K562 (cell line): ENCODE data around the gene ROMO1. TPM values are rescaled to one million over a fixed set of nuclear protein-coding genes. Genes with fewer than 3 reads are reported as not detected.

Experiments
- BACH1 ChIP-seq: fragments of 200-800 bp; sonication (Bioruptor generic); IDR thresholded peaks from 2 replicates; pipeline ENCODE4 v1.6.1; 2016; ENCODE audit warnings: missing genetic modification characterization, missing compliant biosample characterization
- CBX2 ChIP-seq: fragments of 200-600 bp; sonication (generic); IDR thresholded peaks from one replicate; pipeline ENCODE4 v1.6.1; 2012; ENCODE audit warnings: mild to moderate bottlenecking, low read length, inconsistent platforms; ENCODE audit not compliant: insufficient read depth, poor library complexity, severe bottlenecking
- CEBPG ChIP-seq, 3 experiments: fragments of 200-800 bp in 1 of 3; sonication (Bioruptor generic) in 1 of 3; sonication (generic) in 1 of 3; formaldehyde crosslinking in 1 of 3; IDR thresholded peaks in 2 of 3; conservative IDR thresholded peaks in 1 of 3; 2 replicates each; pipeline versions ENCODE4 v1.6.1 to v1.8.0; 2016 to 2022; ENCODE audit warnings: missing compliant biosample characterization in 2 of 3, missing genetic modification characterization in 2 of 3, mild to moderate bottlenecking in 1 of 3, missing genetic modification reagents in 1 of 3
- NCOA2 ChIP-seq, 2 experiments: fragments of 450-650 bp; IDR thresholded peaks; 2 replicates each; pipeline ENCODE4 v1.6.1; 2018; ENCODE audit warnings: mild to moderate bottlenecking in 2 of 2, moderate library complexity in 1 of 2; ENCODE audit not compliant: partially characterized antibody in 2 of 2
- NEUROD1 ChIP-seq: fragments of 150-350 bp; IDR thresholded peaks from 2 replicates; pipeline ENCODE4 v1.6.1; 2014; ENCODE audit warnings: borderline replicate concordance, low read length, low read depth; ENCODE audit not compliant: partially characterized antibody
- NRF1 ChIP-seq, 2 experiments: fragments of 450-650 bp; IDR thresholded peaks in 1 of 2; conservative IDR thresholded peaks in 1 of 2; 2 replicates each; pipeline ENCODE4 v1.6.1; 2014; ENCODE audit warnings: mild to moderate bottlenecking in 2 of 2
- POLR3G ChIP-seq: IDR thresholded peaks from 2 replicates; pipeline ENCODE4 v1.6.1; 2011; ENCODE audit not compliant: insufficient read length, insufficient replicate concordance; ENCODE audit errors: extremely low read depth
- PTBP1 ChIP-seq: fragments of 200-400 bp; formaldehyde crosslinking; IDR thresholded peaks from 2 replicates; pipeline ENCODE4 v1.6.1; 2017; ENCODE audit warnings: low read depth, low read length
- SMAD3 ChIP-seq: fragments of 450-650 bp; formaldehyde crosslinking; conservative IDR thresholded peaks from 2 replicates; pipeline ENCODE4 v1.4.0; 2020; ENCODE audit warnings: mild to moderate bottlenecking
- TCF7 ChIP-seq: sonication (generic); IDR thresholded peaks from 2 replicates; pipeline ENCODE4 v1.6.1; 2016; ENCODE audit warnings: antibody characterized with exemption, borderline replicate concordance
- THRAP3 ChIP-seq: fragments of 450-650 bp; IDR thresholded peaks from 2 replicates; pipeline ENCODE4 v1.6.1; 2016; ENCODE audit warnings: mild to moderate bottlenecking, inconsistent platforms, borderline replicate concordance
- ZNF124 ChIP-seq: sonication (generic); formaldehyde crosslinking; IDR thresholded peaks from 2 replicates; pipeline ENCODE4 v1.8.1; 2022; ENCODE audit warnings: missing genetic modification reagents
- ZNF217 ChIP-seq: sonication (generic); formaldehyde crosslinking; IDR thresholded peaks from 2 replicates; pipeline ENCODE4 v1.8.0; 2022; ENCODE audit warnings: mild to moderate bottlenecking, missing genetic modification reagents
- ZNF311 ChIP-seq: fragments of 250-450 bp; sonication (Bioruptor Pico); IDR thresholded peaks from 2 replicates; pipeline ENCODE4 v1.4.0; 2020; ENCODE audit warnings: mild to moderate bottlenecking, moderate library complexity
- ZNF586 ChIP-seq: fragments of 450-650 bp; formaldehyde crosslinking; conservative IDR thresholded peaks from 2 replicates; pipeline ENCODE4 v1.4.0; 2020; ENCODE audit warnings: mild to moderate bottlenecking, moderate library complexity
- ZNF778 ChIP-seq: fragments of 450-650 bp; formaldehyde crosslinking; IDR thresholded peaks from 2 replicates; pipeline ENCODE4 v1.4.0; 2020; ENCODE audit warnings: mild to moderate bottlenecking, moderate library complexity
- polyA plus RNA-seq, 8 experiments: library from polyadenylated mRNA; depleted of rRNA in 4 of 8; stranded (reverse) in 5 of 8; unstranded in 3 of 8; fragments of >200 nt; fragmentation: Nextera tagmentation in 2 of 8; fragmentation: Illumina TruSeq in 1 of 8; extraction: Ambion mirVana in 2 of 8; extraction: Trizol in 1 of 8; gene quantifications; 2 replicates each; pipeline versions ENCODE4 v1.2.1 to v1.2.3, GENCODE V29; 2011 to 2014; ENCODE audit warnings: inconsistent platforms in 1 of 8, missing spikeins in 1 of 8
- total RNA-seq, 7 experiments: library from RNA; depleted of rRNA in 6 of 7; stranded (reverse); fragments of >200 nt in 6 of 7; fragmentation: Illumina TruSeq in 2 of 7; extraction: Trizol in 2 of 7; gene quantifications; 2 replicates each; pipeline versions ENCODE4 v1.2.1 to v1.2.3, GENCODE V29; 2011 to 2021; ENCODE audit warnings: low replicate concordance in 1 of 7
- TF ChIP-seq, protein P1 (sequence below): fragments of 450-650 bp; IDR thresholded peaks from 2 replicates; pipeline ENCODE4 v1.7.1; 2018; ENCODE audit warnings: mild to moderate bottlenecking, low read depth; ENCODE audit not compliant: partially characterized antibody
- TF ChIP-seq, protein P2 (sequence below): fragments of 250-450 bp; sonication (Bioruptor Pico); IDR thresholded peaks from 2 replicates; pipeline ENCODE4 v1.4.0; 2020; ENCODE audit warnings: mild to moderate bottlenecking, moderate library complexity
- TF ChIP-seq, protein P3 (sequence below): fragments of 250-450 bp; sonication (Bioruptor Pico); IDR thresholded peaks from 2 replicates; pipeline ENCODE4 v1.4.0; 2020; ENCODE audit warnings: mild to moderate bottlenecking
- TF ChIP-seq, protein P4 (sequence below): fragments of 450-650 bp; IDR thresholded peaks from 2 replicates; pipeline ENCODE4 v1.6.1; 2016

ROMO1 gene
- total and polyA plus RNA-seq, 9 of the 15 experiments (the other 6 are each of a cell fraction or from before 2014, with no cell fraction given), result 31.8 to 741 (median 226) TPM

DNA sequence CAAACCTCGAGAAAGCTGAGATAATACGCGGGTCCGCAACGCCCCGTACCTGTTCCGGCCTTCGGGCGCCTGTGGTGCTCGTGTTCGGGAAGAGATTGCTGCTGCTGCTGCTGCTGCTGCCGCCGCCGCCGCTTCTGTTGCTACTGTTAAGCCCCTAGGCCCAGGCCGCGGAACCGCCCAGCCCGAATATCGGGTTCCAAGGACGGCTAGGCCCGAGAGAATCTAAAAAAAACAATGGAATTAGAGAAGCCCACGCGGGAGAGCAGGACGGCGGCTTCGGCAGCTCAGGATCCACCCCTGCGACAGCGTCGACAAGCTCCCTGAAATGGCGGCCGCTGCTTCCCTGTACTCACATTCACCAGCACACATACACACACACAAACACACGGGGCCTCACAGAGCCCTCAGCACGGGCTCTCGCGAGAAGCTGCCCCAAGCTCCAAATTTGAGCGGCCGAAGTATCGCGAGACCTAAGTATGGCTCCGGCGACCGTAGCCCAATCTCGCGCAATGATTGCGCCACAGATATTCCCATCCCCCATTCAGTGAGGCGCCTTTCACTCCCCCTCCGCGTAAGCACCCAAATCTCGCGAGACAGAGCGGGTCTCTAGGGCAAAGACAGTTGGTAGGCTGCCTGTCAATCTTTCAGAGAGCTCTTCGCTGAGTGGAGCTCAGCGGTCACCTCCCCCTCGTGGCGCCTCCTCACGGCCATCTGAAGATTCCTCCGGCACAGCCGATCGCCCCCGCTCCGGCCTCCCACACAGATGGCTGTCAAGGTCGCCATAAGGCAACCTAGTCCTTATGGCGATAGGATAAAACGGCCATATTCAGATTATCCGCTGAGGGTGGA is 42.9 kb downstream of the ROMO1 start, which contains the start of gene RBM39 (continued):
- no peak for TF ChIP-seq CBX2
- TF ChIP-seq ZNF778 (CRISPR knock-in tag), result no peak
- TF ChIP-seq, protein P1, sequence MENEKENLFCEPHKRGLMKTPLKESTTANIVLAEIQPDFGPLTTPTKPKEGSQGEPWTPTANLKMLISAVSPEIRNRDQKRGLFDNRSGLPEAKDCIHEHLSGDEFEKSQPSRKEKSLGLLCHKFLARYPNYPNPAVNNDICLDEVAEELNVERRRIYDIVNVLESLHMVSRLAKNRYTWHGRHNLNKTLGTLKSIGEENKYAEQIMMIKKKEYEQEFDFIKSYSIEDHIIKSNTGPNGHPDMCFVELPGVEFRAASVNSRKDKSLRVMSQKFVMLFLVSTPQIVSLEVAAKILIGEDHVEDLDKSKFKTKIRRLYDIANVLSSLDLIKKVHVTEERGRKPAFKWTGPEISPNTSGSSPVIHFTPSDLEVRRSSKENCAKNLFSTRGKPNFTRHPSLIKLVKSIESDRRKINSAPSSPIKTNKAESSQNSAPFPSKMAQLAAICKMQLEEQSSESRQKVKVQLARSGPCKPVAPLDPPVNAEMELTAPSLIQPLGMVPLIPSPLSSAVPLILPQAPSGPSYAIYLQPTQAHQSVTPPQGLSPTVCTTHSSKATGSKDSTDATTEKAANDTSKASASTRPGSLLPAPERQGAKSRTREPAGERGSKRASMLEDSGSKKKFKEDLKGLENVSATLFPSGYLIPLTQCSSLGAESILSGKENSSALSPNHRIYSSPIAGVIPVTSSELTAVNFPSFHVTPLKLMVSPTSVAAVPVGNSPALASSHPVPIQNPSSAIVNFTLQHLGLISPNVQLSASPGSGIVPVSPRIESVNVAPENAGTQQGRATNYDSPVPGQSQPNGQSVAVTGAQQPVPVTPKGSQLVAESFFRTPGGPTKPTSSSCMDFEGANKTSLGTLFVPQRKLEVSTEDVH, result no peak
- TF ChIP-seq, protein P2, sequence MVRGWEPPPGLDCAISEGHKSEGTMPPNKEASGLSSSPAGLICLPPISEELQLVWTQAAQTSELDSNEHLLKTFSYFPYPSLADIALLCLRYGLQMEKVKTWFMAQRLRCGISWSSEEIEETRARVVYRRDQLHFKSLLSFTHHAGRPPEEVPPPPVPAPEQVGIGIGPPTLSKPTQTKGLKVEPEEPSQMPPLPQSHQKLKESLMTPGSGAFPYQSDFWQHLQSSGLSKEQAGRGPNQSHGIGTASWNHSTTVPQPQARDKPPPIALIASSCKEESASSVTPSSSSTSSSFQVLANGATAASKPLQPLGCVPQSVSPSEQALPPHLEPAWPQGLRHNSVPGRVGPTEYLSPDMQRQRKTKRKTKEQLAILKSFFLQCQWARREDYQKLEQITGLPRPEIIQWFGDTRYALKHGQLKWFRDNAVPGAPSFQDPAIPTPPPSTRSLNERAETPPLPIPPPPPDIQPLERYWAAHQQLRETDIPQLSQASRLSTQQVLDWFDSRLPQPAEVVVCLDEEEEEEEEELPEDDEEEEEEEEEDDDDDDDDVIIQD (CRISPR knock-in tag), result no peak
- peak; percentile 15; the same call in 1 of the 2 replicates for TF ChIP-seq PTBP1
- peak; percentile 100 for TF ChIP-seq CEBPG (CRISPR knock-in tag; IDR thresholded peaks at IDR 0.05)
- TF ChIP-seq CEBPG (tag; conservative IDR thresholded peaks at IDR 0.05 in 1 of 2, IDR thresholded peaks at IDR 0.05 in 1 of 2), result peak; percentile 98 to 100
- TF ChIP-seq SMAD3 (CRISPR knock-in tag), result no peak
- no peak for TF ChIP-seq ZNF586 (CRISPR knock-in tag)
- no peak for TF ChIP-seq NCOA2 (IDR thresholded peaks at IDR 0.05; ENCODE audit: partially characterized antibody in 2 of 2)
- TF ChIP-seq THRAP3, result no peak
- TF ChIP-seq ZNF124 (CRISPR knock-in tag), result no peak
- TF ChIP-seq, protein P3, sequence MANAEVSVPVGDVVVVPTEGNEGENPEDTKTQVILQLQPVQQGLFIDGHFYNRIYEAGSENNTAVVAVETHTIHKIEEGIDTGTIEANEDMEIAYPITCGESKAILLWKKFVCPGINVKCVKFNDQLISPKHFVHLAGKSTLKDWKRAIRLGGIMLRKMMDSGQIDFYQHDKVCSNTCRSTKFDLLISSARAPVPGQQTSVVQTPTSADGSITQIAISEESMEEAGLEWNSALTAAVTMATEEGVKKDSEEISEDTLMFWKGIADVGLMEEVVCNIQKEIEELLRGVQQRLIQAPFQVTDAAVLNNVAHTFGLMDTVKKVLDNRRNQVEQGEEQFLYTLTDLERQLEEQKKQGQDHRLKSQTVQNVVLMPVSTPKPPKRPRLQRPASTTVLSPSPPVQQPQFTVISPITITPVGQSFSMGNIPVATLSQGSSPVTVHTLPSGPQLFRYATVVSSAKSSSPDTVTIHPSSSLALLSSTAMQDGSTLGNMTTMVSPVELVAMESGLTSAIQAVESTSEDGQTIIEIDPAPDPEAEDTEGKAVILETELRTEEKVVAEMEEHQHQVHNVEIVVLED (CRISPR knock-in tag), result peak; percentile 38; the same call in 1 of the 2 replicates
- 0 out of 2 replicates have a peak, but pooled peaks have one; percentile 36 for TF ChIP-seq BACH1 (tag)
- no peak for TF ChIP-seq POLR3G
- no peak for TF ChIP-seq ZNF217
- peak; percentile 82 to 86 for TF ChIP-seq NRF1 (conservative IDR thresholded peaks at IDR 0.05 in 1 of 2, IDR thresholded peaks at IDR 0.05 in 1 of 2)
- 0 out of 2 replicates have a peak, but pooled peaks have one; percentile 44 for TF ChIP-seq ZNF311
- TF ChIP-seq, protein P4, sequence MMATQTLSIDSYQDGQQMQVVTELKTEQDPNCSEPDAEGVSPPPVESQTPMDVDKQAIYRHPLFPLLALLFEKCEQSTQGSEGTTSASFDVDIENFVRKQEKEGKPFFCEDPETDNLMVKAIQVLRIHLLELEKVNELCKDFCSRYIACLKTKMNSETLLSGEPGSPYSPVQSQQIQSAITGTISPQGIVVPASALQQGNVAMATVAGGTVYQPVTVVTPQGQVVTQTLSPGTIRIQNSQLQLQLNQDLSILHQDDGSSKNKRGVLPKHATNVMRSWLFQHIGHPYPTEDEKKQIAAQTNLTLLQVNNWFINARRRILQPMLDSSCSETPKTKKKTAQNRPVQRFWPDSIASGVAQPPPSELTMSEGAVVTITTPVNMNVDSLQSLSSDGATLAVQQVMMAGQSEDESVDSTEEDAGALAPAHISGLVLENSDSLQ, result peak; percentile 100
- no peak for TF ChIP-seq TCF7
- peak; percentile 98 for TF ChIP-seq NEUROD1
